Liver (tissue), 9 donors: ENCODE measurements around the gene C11orf58. TPM values are rescaled to one million over a fixed set of nuclear protein-coding genes. Genes with fewer than 3 reads are reported as not detected.

Experiments
- DNase-seq: peaks from one replicate; pipeline ENCODE4 v3.0.0-alpha.2; 2017; ENCODE audit warnings: low spot score
- H3K27ac ChIP-seq, 2 donors: one replicate each; pipeline ENCODE4 v1.7.0; 2013; ENCODE audit warnings: inconsistent platforms in 2 of 2, low read length in 2 of 2, control low read depth in 1 of 2, low read depth in 1 of 2, mild to moderate bottlenecking in 1 of 2
- H3K27me3 ChIP-seq, 4 donors: one replicate each; pipeline versions ENCODE4 v1.6.1 to v1.7.0; 2013; ENCODE audit warnings: low read length in 3 of 4, inconsistent platforms in 1 of 4, mild to moderate bottlenecking in 1 of 4, moderate library complexity in 1 of 4; ENCODE audit not compliant: control insufficient read depth in 4 of 4, insufficient read depth in 4 of 4
- H3K36me3 ChIP-seq, 4 donors: one replicate each; pipeline versions ENCODE4 v1.6.1 to v1.7.0; 2013; ENCODE audit warnings: low read length in 3 of 4, mild to moderate bottlenecking in 3 of 4, low read depth in 1 of 4, moderate library complexity in 1 of 4; ENCODE audit not compliant: control insufficient read depth in 4 of 4, insufficient read depth in 3 of 4
- H3K4me1 ChIP-seq, 4 donors: one replicate each; pipeline versions ENCODE4 v1.6.1 to v1.7.0; 2013; ENCODE audit warnings: low read length in 3 of 4, mild to moderate bottlenecking in 3 of 4, moderate library complexity in 1 of 4; ENCODE audit not compliant: control insufficient read depth in 4 of 4, insufficient read depth in 4 of 4
- H3K4me3 ChIP-seq, 3 donors: one replicate each; pipeline versions ENCODE4 v1.6.1 to v1.7.0; 2013; ENCODE audit warnings: low read length in 3 of 3, control low read depth in 1 of 3, low read depth in 1 of 3, mild to moderate bottlenecking in 1 of 3
- H3K9ac ChIP-seq, 2 donors: one replicate each; pipeline ENCODE4 v1.7.0; 2013; ENCODE audit warnings: low read length in 2 of 2, mild to moderate bottlenecking in 2 of 2, moderate library complexity in 2 of 2, control low read depth in 1 of 2, low read depth in 1 of 2
- H3K9me3 ChIP-seq, 4 donors: one replicate each; pipeline versions ENCODE4 v1.6.1 to v1.7.0; 2013; ENCODE audit warnings: low read length in 3 of 4; ENCODE audit not compliant: control insufficient read depth in 4 of 4
- EGR1 ChIP-seq, 2 donors: IDR thresholded peaks; 2 replicates each; pipeline ENCODE4 v1.6.1; 2016 to 2018; ENCODE audit warnings: antibody characterized with exemption in 2 of 2, low read depth in 2 of 2
- FOXA1 ChIP-seq: IDR thresholded peaks from 2 replicates; pipeline ENCODE4 v1.6.1; 2016; ENCODE audit warnings: antibody characterized with exemption
- FOXA2 ChIP-seq: IDR thresholded peaks from 2 replicates; pipeline ENCODE4 v1.6.1; 2016; ENCODE audit warnings: antibody characterized with exemption
- GABPA ChIP-seq, 2 donors: IDR thresholded peaks in 1 of 2; conservative IDR thresholded peaks in 1 of 2; 2 replicates each; pipeline ENCODE4 v1.6.1; 2016; ENCODE audit warnings: antibody characterized with exemption in 2 of 2, mild to moderate bottlenecking in 1 of 2, moderate library complexity in 1 of 2
- HNF4A ChIP-seq, 2 donors: conservative IDR thresholded peaks; 2 replicates each; pipeline ENCODE4 v1.6.1; 2016; ENCODE audit warnings: antibody characterized with exemption in 2 of 2, mild to moderate bottlenecking in 2 of 2
- HNF4G ChIP-seq: IDR thresholded peaks from 2 replicates; pipeline ENCODE4 v1.6.1; 2016; ENCODE audit warnings: antibody characterized with exemption
- JUND ChIP-seq, 2 donors: IDR thresholded peaks; 2 replicates each; pipeline ENCODE4 v1.6.1; 2016; ENCODE audit warnings: antibody characterized with exemption in 2 of 2
- NR2F2 ChIP-seq: IDR thresholded peaks from 2 replicates; pipeline ENCODE4 v1.6.1; 2016; ENCODE audit warnings: antibody characterized with exemption
- RAD21 ChIP-seq, 2 donors: IDR thresholded peaks; 2 replicates each; pipeline ENCODE4 v1.6.1; 2016; ENCODE audit warnings: antibody characterized with exemption in 2 of 2, mild to moderate bottlenecking in 2 of 2
- RXRA ChIP-seq, 2 donors: IDR thresholded peaks; 2 replicates each; pipeline ENCODE4 v1.6.1; 2017 to 2018; ENCODE audit warnings: antibody characterized with exemption in 2 of 2, mild to moderate bottlenecking in 1 of 2
- SP1 ChIP-seq: IDR thresholded peaks from 2 replicates; pipeline ENCODE4 v1.6.1; 2018; ENCODE audit warnings: antibody characterized with exemption, mild to moderate bottlenecking
- TAF1 ChIP-seq: conservative IDR thresholded peaks from 2 replicates; pipeline ENCODE4 v1.6.1; 2016; ENCODE audit warnings: antibody characterized with exemption, mild to moderate bottlenecking
- YY1 ChIP-seq: IDR thresholded peaks from 2 replicates; pipeline ENCODE4 v1.6.1; 2016; ENCODE audit warnings: antibody characterized with exemption, mild to moderate bottlenecking
- WGBS: extraction: QIAGEN DNeasy Blood & Tissue Kit; methylation state at CpG from one replicate; pipeline ENCODE4 v1.1.7; 2013; 5-methylcytosine and 5-hydroxymethylcytosine counted together
- polyA plus RNA-seq, 2 donors: library from polyadenylated mRNA; stranded (reverse) in 1 of 2; unstranded in 1 of 2; fragments of 200-250 nt in 1 of 2; fragments of >200 nt in 1 of 2; fragmentation: Nextera tagmentation in 1 of 2; extraction: Ambion mirVana in 1 of 2; gene quantifications; one replicate each; pipeline versions ENCODE4 v1.2.1 to v1.2.3, GENCODE V29; 2013 to 2015
- total RNA-seq, 2 donors: library from RNA; depleted of rRNA; stranded (reverse); fragments of >200 nt; gene quantifications; one replicate each; pipeline ENCODE4 v1.2.3, GENCODE V29; 2014
- TF ChIP-seq, protein P1 (sequence below): IDR thresholded peaks from 2 replicates; pipeline ENCODE4 v1.6.1; 2016; ENCODE audit warnings: antibody characterized with exemption, mild to moderate bottlenecking
- TF ChIP-seq, protein P2 (sequence below): IDR thresholded peaks from 2 replicates; pipeline ENCODE4 v1.6.1; 2016; ENCODE audit warnings: antibody characterized with exemption
- TF ChIP-seq, protein P3 (sequence below): IDR thresholded peaks from 2 replicates; pipeline ENCODE4 v1.6.1; 2016; ENCODE audit warnings: antibody characterized with exemption
- TF ChIP-seq, protein P4 (sequence below): fragments of 150-350 bp; IDR thresholded peaks from 2 replicates; pipeline ENCODE4 v1.5.1; 2017; ENCODE audit warnings: improper control_type of control experiment, low read depth, low read length; ENCODE audit not compliant: missing input control
- TF ChIP-seq, protein P5 (sequence below): IDR thresholded peaks from 2 replicates; pipeline ENCODE4 v1.6.1; 2016; ENCODE audit warnings: antibody characterized with exemption
- donor health status: healthy.
- donor health status: healthy.
- donor health status: healthy.
- donor health status: healthy.
- donor health status: healthy.

C11orf58 gene
- total and polyA plus RNA-seq, 4 donors: 54.6 to 106 (median 101) TPM

DNA sequence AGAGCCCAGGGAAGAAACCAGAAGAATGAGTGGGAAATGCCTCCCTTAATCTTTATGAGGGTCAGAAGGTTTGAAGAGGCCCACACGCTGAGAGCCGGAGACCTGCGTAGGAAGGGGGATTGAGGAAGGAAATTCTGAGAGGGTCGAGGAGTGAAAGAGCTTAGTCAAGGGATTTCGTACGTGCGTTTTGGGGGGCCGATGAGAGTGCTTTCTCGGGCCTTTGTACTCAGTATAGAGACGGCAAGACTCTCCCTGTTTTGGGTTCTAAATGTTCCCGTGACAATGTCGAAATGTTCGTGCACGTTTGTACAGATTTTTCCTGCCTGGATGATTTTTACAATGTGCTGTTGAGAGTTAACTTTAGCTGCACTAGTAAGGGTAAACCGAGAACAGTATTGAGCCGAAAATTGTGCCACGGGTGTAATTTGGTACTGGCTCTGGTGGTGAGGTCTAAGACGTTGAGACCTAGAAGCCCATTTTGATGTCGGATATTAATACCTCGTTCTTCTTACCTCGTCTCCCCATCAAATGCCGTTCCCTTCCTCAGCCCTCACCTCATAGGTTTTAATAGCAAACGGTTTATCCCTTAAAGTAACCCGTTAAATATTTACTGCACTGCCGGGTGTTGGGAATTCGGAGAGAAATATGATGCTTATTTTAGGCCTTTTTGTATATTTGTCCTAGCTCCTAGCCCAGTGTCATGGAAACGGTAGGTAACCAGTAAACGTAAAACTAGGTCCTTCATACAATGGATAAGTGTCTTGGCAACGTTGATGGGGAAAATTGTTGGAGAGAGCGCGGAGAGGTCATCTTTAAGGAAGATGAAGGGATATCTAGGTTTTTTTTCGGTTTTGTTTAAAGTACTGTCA, 734 bp downstream of the C11orf58 start:
- Histone ChIP-seq H3K36me3 (no peaks in the 10 kb centered on the region), H3K4me3 (peak overlapping the region; percentile 62 to 73 (median 68)), H3K27me3 (no peaks in the 10 kb centered on the region), H3K9ac (peak overlapping the region; percentile 94 to 98), H3K4me1 (peaks cover 6 to 23% (median 14%) of the 10 kb centered on the region in 4 donors), H3K27ac (peak overlapping the region; percentile 94 to 95), H3K9me3 (no peaks in the 10 kb centered on the region)
- DNase-seq: no peak
- TF ChIP-seq FOXA2: no peak
- TF ChIP-seq, protein P1, sequence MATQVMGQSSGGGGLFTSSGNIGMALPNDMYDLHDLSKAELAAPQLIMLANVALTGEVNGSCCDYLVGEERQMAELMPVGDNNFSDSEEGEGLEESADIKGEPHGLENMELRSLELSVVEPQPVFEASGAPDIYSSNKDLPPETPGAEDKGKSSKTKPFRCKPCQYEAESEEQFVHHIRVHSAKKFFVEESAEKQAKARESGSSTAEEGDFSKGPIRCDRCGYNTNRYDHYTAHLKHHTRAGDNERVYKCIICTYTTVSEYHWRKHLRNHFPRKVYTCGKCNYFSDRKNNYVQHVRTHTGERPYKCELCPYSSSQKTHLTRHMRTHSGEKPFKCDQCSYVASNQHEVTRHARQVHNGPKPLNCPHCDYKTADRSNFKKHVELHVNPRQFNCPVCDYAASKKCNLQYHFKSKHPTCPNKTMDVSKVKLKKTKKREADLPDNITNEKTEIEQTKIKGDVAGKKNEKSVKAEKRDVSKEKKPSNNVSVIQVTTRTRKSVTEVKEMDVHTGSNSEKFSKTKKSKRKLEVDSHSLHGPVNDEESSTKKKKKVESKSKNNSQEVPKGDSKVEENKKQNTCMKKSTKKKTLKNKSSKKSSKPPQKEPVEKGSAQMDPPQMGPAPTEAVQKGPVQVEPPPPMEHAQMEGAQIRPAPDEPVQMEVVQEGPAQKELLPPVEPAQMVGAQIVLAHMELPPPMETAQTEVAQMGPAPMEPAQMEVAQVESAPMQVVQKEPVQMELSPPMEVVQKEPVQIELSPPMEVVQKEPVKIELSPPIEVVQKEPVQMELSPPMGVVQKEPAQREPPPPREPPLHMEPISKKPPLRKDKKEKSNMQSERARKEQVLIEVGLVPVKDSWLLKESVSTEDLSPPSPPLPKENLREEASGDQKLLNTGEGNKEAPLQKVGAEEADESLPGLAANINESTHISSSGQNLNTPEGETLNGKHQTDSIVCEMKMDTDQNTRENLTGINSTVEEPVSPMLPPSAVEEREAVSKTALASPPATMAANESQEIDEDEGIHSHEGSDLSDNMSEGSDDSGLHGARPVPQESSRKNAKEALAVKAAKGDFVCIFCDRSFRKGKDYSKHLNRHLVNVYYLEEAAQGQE: no peak
- TF ChIP-seq, protein P2, sequence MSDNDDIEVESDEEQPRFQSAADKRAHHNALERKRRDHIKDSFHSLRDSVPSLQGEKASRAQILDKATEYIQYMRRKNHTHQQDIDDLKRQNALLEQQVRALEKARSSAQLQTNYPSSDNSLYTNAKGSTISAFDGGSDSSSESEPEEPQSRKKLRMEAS: no peak
- no peak for TF ChIP-seq JUND (IDR thresholded peaks at IDR 0.05)
- no peak for TF ChIP-seq FOXA1
- TF ChIP-seq, protein P3, sequence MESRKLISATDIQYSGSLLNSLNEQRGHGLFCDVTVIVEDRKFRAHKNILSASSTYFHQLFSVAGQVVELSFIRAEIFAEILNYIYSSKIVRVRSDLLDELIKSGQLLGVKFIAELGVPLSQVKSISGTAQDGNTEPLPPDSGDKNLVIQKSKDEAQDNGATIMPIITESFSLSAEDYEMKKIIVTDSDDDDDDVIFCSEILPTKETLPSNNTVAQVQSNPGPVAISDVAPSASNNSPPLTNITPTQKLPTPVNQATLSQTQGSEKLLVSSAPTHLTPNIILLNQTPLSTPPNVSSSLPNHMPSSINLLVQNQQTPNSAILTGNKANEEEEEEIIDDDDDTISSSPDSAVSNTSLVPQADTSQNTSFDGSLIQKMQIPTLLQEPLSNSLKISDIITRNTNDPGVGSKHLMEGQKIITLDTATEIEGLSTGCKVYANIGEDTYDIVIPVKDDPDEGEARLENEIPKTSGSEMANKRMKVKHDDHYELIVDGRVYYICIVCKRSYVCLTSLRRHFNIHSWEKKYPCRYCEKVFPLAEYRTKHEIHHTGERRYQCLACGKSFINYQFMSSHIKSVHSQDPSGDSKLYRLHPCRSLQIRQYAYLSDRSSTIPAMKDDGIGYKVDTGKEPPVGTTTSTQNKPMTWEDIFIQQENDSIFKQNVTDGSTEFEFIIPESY: no peak
- TF ChIP-seq, protein P4, sequence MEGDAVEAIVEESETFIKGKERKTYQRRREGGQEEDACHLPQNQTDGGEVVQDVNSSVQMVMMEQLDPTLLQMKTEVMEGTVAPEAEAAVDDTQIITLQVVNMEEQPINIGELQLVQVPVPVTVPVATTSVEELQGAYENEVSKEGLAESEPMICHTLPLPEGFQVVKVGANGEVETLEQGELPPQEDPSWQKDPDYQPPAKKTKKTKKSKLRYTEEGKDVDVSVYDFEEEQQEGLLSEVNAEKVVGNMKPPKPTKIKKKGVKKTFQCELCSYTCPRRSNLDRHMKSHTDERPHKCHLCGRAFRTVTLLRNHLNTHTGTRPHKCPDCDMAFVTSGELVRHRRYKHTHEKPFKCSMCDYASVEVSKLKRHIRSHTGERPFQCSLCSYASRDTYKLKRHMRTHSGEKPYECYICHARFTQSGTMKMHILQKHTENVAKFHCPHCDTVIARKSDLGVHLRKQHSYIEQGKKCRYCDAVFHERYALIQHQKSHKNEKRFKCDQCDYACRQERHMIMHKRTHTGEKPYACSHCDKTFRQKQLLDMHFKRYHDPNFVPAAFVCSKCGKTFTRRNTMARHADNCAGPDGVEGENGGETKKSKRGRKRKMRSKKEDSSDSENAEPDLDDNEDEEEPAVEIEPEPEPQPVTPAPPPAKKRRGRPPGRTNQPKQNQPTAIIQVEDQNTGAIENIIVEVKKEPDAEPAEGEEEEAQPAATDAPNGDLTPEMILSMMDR: no peak
- TF ChIP-seq GABPA (IDR thresholded peaks at IDR 0.05 in 1 of 2, conservative IDR thresholded peaks at IDR 0.05 in 1 of 2): no peak
- TF ChIP-seq EGR1 (IDR thresholded peaks at IDR 0.05; ENCODE audit: low read depth in 2 of 2): no peak
- TF ChIP-seq TAF1: no peak
- TF ChIP-seq NR2F2: no peak
- TF ChIP-seq HNF4A (conservative IDR thresholded peaks at IDR 0.05): no peak
- no peak for TF ChIP-seq YY1
- TF ChIP-seq HNF4G: no peak
- TF ChIP-seq, protein P5, sequence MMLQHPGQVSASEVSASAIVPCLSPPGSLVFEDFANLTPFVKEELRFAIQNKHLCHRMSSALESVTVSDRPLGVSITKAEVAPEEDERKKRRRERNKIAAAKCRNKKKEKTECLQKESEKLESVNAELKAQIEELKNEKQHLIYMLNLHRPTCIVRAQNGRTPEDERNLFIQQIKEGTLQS: no peak
- TF ChIP-seq RAD21 (IDR thresholded peaks at IDR 0.05): no peak
- TF ChIP-seq RXRA (IDR thresholded peaks at IDR 0.05): no peak
- TF ChIP-seq SP1: no peak
- 4% methylated on average over 32 of the region's 32 CpGs for WGBS
